Measurements from ENCODE around the gene IFT43.
"Not testable (repeated sequence)": the region's sequence is repeated elsewhere in the genome, so short reads cannot be mapped to it uniquely, and the experiment has no call there.

Gene IFT43

DNA sequence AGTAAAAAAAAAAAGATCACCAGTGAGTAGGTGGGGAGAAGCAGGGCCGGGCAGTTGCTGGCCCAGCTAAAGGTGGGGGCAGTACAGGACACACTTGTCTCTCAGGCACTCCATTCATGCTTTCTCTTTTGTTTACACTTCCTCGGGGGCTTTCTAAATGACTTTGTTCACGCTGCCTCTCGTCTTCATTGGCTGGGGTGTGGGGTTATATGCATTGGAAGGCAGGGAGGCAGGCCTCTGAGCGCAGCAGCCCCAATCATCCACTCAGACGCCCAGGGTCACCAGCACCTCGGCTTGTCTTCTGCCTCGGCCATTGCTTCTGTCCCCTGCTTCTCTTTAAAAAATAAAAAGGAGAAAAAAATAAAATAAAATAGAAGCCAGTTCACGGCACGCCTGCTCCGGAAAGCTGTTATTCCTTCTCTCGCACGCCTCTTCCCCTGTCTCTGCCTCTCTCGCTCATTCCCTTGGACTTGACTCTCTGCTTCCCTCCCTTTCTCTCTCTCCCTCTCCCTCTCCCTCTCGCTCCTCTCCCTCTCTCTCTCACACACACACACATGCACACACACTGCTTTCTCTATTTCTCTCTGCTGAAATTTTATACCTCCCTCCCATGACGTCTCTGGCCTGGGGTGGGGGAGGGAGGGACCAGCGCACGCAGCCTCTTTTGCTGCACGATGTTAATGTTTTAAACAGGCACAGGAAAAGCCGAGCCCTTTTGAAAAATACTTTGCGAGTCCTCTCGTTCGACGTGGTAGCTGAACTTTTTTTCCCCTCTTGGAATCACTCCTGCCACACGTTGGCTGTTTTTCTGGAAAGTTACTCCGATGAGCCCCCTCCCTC lies 3.9 kb upstream of the IFT43 start, which contains the start of gene TGFB3:
Gene TGFB3 (minus strand): TSS at position 570 of the 840 bp plus-strand sequence. CDS start 1,102 bp downstream, outside the sequence.
- DNase-seq, result peak; percentile 96

DNA sequence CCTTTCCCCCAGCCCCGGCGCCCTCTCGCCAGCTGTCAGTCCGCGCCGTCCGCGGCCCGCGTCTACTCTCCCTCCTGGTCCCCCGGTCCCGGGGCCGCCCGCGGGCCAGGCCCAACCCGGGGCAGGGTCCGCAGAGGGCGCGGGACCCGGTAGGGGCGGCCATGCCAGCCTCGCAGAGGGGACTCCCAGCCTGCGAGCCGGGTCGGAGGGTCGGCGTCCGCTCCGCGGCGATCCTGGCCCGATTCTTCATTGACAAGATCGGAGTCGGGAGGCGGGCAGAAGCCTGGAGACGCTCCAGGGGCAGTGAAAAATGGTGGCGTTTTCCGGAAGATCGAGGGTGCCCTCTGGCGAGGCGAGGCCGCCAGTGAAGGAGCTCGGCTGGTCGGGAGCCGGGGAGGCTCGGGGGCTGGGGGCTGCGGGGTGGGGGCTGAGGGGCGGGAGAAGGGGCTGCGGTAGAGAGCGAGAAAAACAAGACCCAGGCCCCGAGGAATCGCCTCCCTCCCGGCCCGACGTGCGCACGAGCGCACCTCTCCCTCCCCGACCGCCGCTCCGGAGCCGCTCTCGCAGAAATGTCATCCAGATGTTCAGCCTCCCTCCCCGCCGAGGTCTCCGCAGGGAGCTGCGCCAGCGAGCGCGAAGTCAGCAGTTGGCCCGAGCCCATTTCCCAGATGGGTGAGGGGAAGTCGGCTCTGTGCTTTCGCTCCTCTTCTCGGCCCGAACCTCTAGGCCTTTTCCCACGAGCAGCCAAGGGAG lies 3.1 kb upstream of the IFT43 start:
- peak; percentile 93 for DNase-seq

DNA sequence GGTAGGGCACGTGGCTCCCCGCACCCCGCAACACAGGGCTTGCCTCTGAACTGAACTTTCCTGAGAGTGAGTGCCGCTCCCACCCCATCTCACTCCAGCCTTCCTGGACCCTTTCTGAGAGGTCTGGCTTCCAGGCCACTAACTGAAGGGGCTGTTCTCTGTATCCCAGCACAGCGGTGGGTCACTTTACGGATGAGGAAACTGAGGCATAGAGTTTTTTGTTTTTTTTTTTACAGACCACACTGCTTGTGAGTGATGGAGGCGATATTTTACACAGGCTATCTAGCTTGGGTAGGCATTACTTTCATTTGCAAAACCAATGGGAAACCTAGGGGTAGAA lies 2.6 kb upstream of the IFT43 start:
- DNase-seq, result no peak

DNA sequence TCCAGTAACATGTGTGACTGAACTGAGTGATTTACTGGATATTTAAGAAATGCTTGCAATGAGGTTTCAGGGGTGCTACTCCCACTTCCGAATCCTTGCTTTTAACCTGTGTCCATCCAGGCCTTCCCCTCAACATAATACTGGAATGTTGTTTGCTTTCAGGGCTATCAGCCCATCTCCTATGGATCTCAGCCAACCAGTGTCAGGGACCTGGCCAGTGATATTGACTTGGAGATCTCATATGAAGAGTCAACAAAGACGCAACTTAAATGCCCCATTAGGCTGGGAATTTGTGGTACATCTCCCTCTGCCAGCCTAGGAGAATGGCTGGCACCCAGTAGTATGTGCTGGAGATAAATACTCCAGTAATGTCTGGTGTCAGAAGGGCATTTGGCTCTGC lies 889 bp upstream of the IFT43 start:
- no peak for DNase-seq

DNA sequence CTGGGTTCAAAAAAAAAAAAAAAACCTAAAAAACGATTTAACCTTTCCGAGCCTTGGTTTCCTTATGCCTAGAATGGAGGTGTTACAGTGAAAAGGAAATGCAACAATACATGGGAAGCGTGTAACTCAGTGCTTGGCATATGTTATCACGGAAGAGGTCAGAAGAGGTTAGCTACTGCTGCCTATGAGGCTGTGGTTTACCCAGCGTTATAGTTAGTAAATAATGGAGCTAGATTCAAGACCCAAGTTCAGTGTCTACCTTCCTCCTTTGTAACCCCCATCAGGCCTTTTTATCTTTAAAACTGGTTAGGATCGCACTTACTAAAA lies 839 bp downstream of the IFT43 start:
- DNase-seq, result no peak

DNA sequence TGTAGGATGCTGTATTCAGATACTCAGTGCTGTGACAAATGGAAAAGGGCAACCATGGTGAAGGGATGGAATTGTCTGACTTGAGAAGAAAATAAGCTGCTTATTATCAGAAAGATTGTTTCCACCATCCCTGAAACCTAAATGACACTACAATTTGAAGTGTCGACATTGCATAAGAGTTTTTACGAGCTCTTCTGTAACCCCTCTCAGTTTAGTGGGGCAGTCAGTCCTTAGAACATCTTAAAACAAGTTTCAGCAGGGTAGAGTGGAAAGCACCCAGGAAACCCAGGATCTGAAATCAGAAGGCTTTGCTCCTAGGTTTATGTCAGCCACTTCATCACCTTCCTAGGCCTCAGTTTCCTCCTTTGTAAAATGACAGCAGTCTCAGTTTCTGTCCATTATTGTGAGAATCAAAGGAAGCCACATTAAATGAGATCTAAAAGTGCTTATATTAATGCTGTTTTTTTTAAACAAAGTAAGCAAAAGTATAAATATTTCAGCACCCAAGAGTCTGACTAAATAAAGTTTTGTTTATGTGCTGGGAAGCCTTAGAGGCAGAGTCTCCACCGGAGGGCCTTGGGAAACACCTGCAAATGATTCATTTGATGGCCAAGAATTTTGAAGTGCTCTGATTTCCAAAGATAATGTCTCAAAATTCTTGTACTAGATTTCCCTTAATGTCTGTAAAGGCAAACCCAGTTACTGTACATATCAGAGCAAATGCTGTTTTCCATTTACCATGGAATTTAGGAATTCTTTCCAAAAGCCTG lies 1.8 kb downstream of the IFT43 start:
- DNase-seq, result no peak

DNA sequence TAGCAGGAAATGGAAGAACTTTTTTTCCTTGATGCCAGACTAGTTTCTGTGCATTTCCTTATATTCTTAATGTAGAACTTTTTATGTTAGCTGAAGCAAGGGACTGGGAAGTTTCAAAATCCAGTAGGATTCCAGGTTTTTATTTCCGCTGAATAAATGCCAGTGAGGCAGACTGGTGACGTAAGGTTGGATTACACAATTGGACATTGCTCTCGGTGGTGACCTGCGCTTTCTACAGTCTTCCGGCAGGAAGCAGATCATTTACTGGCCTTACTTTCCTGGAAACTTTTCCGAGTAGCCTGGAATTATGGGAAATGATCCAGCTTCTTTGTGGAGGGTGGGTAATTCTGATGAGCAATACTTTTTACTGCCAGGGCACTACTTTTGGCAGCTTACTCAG lies 3.6 kb downstream of the IFT43 start:
- DNase-seq, result peak; percentile 59

DNA sequence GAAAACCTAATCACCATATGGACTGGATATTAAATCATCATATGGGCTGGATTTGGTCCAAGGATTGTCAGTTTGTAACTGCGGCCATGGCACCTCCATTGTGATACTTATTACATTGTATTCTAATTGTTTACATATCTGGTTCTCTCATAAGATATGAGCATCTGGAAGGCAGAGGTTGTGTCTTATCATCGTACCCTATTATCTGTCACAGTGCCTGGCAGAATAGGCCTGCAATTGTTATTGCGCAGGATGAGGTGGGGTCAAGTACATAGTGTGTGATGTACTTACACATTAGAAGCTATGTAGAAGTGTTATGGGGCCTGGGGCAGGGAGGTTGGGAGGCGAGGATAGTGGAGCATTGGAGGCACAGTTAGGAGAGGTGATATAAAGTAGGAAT lies 4.7 kb downstream of the IFT43 start:
- no peak for DNase-seq

DNA sequence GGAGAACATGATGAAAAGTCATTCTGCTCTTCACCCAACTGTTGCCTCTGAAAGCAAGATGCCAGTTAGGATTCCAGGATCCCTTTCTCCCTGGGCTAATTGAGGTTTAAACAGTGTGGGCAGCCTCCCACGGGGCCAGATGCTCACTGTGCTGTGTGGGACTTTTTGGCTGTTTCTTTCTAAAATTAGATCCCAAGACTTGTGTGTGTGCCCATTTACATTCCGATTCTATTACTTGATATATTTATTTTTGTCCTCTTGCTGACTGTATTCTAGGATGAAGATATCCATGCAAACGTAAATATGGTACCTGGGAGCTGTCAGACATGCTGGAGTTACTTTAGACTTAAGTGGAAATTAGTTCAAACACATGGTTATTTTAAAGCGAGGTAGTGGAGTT lies 6.2 kb downstream of the IFT43 start:
- DNase-seq, result no peak

DNA sequence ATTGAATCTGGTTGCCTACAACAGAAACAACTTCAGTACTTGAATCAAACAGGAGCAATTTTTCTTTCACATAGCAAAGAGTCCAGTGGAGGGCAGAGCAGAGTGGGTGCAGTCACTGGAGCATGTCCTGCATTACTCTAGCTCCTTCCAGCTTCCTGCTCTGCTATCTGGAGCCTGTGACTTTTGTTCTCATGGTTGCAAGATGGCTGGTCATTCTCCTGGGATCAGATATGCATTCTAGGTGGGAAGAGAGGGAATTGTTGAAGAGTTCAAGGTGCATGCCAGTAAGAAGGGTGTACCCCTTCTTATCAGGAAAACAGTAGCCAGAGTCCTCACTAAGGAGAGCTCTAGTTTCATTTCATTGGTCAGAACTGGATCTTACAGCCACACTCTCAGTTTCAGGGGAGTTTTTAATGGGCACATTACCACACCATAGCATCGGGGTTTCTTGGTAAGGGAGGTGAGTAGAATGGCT lies 8.0 kb downstream of the IFT43 start:
- no peak for DNase-seq

DNA sequence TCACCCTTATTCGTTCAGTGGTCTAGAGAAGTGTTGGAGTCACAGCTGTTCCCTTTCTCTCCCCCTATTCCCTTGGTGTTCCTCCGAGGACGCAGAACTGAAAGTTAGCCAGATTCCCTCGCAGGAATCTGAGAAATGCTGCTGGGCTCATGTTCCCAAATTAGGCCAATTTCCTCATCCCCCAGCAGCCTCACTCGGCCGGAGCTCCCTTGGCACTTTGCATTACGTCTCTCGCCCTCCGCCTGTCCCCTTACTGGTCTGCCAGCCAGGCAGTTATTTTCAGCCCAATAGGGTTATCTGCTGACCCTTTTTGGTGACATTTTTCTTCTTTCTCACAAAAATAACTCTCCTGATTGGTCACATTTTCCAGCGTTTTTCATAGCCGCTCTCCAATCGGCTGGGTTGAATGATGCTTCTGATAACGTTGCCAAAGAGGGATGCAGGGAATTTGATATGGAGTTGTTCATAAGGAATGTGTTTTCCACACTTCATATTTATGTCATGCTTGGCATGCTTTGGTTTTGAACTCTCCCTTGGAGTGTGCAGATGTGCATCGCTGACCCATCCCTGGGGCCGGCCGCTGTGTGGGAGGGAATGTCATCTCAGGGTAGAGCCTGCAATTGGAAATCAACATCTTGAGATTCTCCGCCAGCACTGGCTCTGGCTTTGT lies 9.9 kb downstream of the IFT43 start:
- peak; percentile 76 for DNase-seq

DNA sequence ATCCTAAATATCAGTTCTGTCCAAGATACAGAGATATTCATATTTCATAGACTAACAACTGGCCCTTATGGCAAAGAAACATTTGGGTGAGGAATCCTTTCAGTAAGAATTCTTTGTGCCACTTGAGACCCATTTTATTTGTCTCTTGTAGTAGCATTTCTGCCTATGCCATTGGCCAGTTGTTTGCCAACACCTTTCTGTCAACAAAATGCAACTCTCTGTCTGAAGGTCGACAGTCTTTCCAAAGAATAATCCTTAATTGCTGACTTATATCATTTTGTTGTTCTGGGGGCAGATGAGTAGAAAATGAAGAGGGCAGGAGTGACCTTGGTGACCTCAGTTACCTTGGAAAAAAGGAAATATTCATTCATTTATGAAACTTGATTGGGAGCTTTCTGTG lies 10.9 kb downstream of the IFT43 start:
- no peak for DNase-seq

DNA sequence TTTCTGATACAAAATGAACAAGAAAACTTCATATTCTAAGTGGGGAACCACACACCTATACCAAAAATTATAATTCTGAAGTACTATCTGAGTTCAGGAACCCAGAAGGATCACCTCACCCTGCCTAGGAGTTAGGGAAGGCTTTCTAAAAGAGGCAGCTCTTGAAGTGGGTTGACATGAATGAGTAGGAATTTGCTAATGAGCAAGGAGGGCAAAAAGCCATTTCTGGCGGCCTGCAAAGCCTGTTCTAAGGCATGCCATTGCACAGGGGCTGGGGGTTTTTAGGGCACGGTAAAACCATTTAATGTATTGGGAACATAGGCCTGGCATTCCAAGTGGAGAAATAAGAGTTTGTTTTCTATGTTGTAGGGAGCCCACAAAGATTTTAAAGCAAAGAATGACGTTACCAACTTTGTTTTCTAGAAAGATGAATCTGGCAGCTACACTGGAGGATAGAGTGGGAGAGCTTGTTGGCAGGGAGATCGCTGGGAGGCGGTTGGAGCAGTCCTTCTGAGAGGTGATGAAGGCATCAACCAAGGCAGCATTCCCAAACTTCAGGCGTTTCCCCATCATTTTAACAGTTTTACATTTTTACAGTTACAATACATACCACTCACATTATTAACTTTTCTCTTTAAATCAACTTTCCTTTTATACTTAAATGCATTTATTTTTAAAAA lies 14.1 kb downstream of the IFT43 start:
- DNase-seq, result no peak

DNA sequence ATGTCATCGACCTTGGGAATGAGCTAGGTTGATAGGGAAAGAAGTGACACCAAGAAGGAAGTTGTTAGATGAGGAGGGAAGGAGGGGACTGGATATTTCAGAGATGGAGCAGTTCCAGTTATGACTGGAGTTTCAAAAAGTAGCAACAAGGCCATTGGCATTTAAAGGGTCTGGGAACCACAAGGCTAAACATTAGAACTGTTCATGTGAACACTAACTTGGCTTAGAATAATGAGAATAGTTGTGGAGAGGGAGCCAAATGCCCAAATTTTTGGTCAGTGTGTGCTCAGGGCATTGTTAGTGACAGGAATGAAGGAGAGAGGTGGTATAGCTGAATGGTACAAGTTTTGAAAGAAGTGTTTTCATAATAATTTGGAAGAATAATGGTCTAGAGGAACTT lies 16.8 kb downstream of the IFT43 start:
- no peak for DNase-seq

DNA sequence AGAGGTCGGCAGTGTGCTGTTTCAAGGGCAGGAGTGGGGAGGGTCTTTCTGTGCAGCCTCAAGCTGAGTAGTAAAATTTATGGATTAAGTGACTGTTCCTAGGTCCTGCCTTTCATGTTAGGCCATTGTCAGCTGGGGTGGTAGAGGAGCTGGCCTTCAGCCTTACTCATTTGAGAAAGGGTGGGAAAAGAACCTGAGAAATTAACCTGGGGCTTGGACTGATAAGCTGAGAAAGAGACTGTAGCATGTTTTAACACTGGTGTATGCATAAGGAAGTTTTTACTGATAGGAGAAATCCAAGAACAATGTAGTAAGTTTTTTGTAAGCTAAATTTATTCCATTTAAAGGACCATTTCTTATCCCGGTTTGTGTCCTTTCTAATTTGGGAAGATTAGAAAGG lies 20.7 kb downstream of the IFT43 start:
- no peak for DNase-seq

DNA sequence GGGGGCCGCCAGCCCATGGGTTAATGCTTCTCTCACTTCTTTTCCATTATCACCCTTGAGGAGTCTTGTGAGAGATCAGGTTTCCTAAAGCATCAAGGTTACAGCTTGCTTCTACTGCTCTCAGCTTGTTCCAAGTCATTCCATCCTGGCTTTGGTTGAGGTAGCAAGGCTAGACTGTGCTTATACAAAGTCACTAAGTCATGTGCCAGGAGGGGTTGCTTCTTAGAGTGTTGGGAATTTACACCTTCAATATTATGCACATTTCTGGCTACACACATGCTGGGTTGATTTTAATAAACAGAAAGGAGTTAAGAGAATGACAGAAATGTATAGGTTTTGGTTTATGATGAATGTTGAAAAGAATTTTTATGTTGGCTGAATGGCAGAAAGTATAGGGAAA lies 21.8 kb downstream of the IFT43 start:
- no peak for DNase-seq

DNA sequence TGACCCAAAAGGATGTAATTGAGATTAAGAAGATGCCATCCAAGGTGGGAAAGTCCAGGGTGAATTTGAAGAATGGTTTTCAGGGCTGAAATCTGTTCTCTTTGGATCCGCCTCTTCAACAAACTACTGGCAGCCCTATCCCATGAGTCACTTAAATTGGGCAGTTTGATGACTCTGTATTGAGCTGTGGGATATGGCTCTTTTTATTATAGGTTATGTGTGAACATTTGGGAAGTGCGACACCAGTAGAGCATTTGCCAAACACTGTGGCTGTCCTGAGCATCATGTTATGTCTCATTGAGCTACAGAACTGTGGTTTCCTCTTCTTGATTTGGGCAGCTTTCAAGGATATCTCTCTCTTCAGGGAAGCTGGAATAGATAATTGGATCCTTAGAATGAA lies 22.3 kb downstream of the IFT43 start:
- DNase-seq, result no peak

DNA sequence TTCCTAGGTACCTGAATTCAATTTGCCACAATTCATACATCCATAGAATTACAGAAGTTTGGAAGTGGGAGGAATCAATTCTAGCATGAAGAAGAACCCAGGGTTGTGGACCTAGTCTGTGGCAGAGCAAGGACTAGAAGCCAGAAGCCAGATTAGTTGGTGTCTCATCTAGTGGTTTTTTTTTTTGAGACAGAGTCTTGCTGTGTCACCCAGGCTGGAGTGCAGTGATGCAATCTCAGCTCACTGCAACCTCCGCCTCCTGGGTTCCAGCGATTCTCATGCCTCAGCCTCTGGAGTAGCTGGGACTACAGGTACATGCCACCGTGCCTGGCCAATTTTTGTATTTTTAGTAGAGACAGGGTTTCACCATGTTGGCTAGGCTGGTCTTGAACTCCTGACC lies 24.1 kb downstream of the IFT43 start:
- DNase-seq, result not testable (repeated sequence)

DNA sequence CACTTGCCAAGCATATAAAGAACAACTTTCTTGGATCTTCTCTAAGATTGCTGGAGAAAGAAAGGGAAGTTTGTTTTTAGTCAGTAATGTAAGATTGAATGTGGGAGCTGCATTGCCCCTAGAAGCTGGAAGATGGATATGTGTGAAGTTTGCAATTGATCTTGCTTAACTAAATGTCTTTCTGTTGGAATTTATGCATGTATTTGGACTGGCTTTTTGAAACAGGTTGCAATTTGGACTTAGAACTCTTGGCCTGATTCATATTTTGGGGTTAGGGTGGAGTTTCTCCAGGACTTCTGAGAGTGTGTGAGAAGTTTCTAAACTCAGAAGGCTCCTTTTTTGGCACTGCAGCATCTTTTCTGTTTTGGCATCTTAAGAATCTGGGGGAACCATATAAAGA lies 26.4 kb downstream of the IFT43 start:
- no peak for DNase-seq

DNA sequence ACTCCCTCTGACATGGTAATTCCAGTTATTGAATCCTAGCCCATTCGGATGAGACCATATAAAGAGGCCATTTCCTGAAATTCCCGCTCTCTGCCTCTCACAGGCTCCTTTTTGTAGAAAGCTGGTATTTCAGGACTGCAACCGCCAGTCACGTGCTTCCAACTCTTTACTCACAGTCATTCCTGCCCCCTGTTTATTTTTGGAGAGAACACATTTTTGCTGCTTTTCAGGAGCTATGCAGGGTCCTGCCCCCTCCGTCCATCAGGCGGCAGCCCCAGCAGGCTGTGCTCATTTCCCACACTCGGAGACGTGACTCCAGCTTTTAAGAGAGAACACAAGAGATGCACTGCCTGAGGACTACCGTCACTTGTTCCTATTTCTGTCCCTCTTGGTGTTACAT lies 26.8 kb downstream of the IFT43 start:
- DNase-seq, result peak; percentile 57

DNA sequence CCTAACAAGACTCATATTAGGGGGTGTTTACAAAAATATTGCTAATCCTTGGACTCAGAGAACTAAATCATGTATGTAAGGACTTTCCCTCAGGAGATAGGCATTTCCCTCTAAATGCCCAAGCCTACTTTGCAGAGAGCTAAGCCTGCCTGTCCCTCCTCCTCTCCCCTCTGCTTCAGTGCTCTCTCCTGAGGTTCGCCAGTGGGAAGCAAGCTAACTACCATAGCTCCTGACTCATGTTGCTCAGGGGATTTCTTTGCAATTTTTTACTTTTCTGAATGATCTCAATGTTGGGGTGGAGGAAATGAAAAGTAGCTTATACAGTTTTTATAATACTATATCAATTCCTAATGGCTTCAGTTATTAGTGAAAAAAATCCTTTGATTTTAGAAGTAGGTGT lies 29.6 kb downstream of the IFT43 start:
- no peak for DNase-seq

DNA sequence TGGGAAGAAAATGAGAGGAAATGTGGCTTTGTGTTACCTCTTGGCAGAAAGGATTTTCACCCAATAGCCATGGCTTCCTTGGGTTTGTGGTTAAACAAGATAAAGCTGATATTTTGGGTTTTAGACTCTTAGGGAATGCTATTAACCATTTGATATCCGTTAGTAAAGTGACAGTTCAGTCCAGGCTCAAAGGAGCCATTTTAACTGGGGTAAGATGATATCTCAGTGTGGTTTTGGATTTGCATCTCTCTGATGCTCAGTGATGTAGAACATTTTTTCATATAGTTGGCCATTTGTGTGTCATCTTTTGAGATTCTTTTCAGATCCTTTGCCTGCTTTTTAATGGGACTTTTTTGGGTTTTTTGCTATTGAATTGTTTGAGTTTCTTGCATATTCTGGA lies 30.1 kb downstream of the IFT43 start:
- DNase-seq, result no peak

DNA sequence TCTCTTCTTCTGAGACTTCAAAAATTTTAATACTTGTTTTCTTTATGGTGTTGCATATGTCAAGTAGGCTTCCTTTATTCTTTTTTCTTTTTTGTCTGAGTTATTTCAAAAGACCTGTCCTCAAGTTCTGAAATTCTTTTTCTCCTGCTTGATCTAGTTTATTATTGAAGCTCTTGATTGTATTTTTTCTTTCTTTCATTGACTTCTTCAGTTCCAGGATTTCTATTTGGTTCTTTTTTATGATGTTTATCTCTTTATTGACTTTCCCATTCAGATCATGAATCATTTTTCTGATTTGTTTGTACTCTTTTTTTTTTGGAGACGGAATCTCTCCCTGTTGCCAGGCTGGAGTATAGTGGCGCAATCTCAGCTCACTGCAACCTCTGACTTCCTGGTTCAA lies 34.1 kb downstream of the IFT43 start:
- no peak for DNase-seq

Data from femur (tissue), 1 donor.